Ishikawa (cell line): Measurements from ENCODE around the gene DENND5A.

Experiments used
- CREB1 ChIP-seq: IDR thresholded peaks from 2 replicates; pipeline ENCODE4 v1.6.1; 2012; ENCODE audit warnings: low read depth
- EP300 ChIP-seq: IDR thresholded peaks from 2 replicates; pipeline ENCODE4 v1.6.1; 2012; ENCODE audit warnings: borderline replicate concordance
- FOXM1 ChIP-seq: IDR thresholded peaks from 2 replicates; pipeline ENCODE4 v1.6.1; 2012; ENCODE audit warnings: low read depth, borderline replicate concordance
- NFIC ChIP-seq: IDR thresholded peaks from 2 replicates; pipeline ENCODE4 v1.6.1; 2012
- TAF1 ChIP-seq: IDR thresholded peaks from 2 replicates; pipeline ENCODE4 v1.6.1; 2012; ENCODE audit warnings: low read depth, mild to moderate bottlenecking
- TCF12 ChIP-seq: IDR thresholded peaks from 2 replicates; pipeline ENCODE4 v1.6.1; 2012; ENCODE audit warnings: low read depth
- YY1 ChIP-seq: IDR thresholded peaks from 2 replicates; pipeline ENCODE4 v1.6.1; 2012; ENCODE audit warnings: low read depth

DNA sequence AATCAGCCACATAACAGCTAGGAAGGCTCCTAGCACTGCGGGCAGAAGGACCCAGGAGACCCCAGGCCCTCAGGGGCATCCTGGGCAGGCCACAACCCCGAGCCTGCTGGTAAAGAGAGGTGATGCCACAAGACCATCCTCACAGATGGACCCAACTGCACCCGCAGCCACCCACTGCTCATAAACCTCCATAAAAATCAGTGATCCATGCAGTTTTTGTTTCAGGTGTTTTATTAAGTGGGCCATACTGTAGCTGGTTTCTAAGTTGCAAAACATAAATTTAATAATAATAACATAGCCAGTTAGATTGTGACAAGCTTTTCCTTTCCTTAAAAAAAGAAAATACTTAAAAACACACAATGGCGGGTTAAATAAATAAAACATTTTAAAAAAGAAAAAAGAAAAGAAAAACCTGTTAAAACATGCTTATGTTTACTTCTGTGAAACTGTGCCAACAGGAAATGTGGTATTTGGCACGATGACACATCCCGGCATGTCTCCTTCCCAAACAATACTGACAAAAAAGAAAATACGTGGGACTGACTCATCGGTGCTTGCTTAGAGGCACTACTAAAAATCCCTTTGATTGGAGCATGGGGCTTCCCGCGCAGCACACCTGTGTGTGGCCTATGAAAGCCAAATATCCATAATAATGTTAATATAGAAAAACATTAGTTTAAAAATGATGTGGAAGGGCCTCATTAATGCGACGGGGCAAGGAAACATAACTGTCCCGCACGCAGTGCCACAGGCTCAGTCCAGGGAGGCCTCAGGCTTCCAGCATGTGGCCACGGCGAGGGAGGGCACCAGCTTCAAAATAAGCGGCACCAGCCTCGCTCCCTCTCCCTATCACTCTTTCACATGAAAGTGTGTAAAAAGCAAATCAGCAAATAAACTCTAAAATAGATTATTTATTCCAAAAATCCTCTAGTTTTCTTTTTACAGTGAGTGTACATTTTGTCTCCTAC lies 126.3 kb downstream of the DENND5A start:
- TF ChIP-seq TAF1, result no peak
- TF ChIP-seq YY1, result 0 out of 2 replicates have a peak, but pooled peaks have one; percentile 9
- TF ChIP-seq FOXM1, result no peak
- TF ChIP-seq TCF12, result peak; percentile 71
- peak; percentile 72 for TF ChIP-seq EP300
- TF ChIP-seq CREB1, result no peak
- TF ChIP-seq NFIC, result peak; percentile 96
